K562 (cell line): ENCODE results near the gene MTHFD2. TPM values are rescaled to one million over a fixed set of nuclear protein-coding genes. Genes with fewer than 3 reads are reported as not detected.

Source experiments
- ATAC-seq: fragments of 200-7000 bp; cut with Tn5 transposase; 3 replicates; pipeline ENCODE4 v1.9.1; 2020; ENCODE audit warnings: moderate library complexity
- BruUV-seq: library from RNA; stranded (reverse); fragments of 400-500 nt; replicated peaks from 2 replicates; lab custom pipeline; 2021; lab: Mats Ljungman, UMichigan
- CTCF ChIA-PET: fragments of 300-600 bp; formaldehyde crosslinking; extraction: SDS; loops from one replicate; lab custom pipeline; 2021; ENCODE audit warnings: low intra/inter-chr PET ratio; lab: Yijun Ruan, JAX
- POLR2A ChIA-PET: fragments of 300-600, 350-650 bp; sonication (Branson Sonifier 250); formaldehyde crosslinking; extraction: SDS; loops from one replicate; lab custom pipeline; 2021; ENCODE audit warnings: antibody characterized with exemption, inconsistent platforms; lab: Yijun Ruan, JAX
- DNase-seq, 4 experiments: peaks; one replicate each; pipeline versions ENCODE4 v3.0.0 to v3.0.0-alpha.2; 2011 to 2018; ENCODE audit warnings: low spot score in 3 of 4, mixed read lengths in 3 of 4; ENCODE audit errors: extremely low read depth in 1 of 4
- FAIRE-seq: peaks from 2 replicates; lab custom pipeline; 2011; peaks lifted over from hg19 to GRCh38; lab: Jason Lieb, UNC
- H2AFZ ChIP-seq: 2 replicates; pipeline ENCODE4 v1.6.0; 2011; ENCODE audit warnings: low read depth, low read length, control low read depth, inconsistent platforms
- H3K27ac ChIP-seq: fragments of 200-600 bp; 3 replicates; pipeline ENCODE4 v1.8.0; 2011; ENCODE audit warnings: low read depth, mild to moderate bottlenecking, control low read depth, inconsistent platforms, low read length, moderate library complexity, mixed read lengths; ENCODE audit errors: extremely low read depth
- H3K27me3 ChIP-seq, 2 experiments: fragments of 300-600 bp in 1 of 2; 2 replicates in 1 of 2; 3 replicates in 1 of 2; pipeline versions ENCODE4 v1.6.0 to v1.8.0; 2011; ENCODE audit warnings: inconsistent platforms in 2 of 2, low read length in 2 of 2, mild to moderate bottlenecking in 1 of 2, mixed read lengths in 1 of 2, moderate library complexity in 1 of 2; ENCODE audit not compliant: control insufficient read depth in 2 of 2, insufficient read depth in 2 of 2
- H3K36me3 ChIP-seq: fragments of 300-600 bp; 3 replicates; pipeline ENCODE4 v1.8.0; 2011; ENCODE audit warnings: mild to moderate bottlenecking, low read length, inconsistent platforms; ENCODE audit not compliant: control insufficient read depth, insufficient read depth
- H3K4me1 ChIP-seq, 2 experiments: fragments of 200-600 bp in 1 of 2; replicated peaks in 1 of 2; 2 replicates in 1 of 2; 3 replicates in 1 of 2; pipeline versions ENCODE4 v1.5.1 to v1.8.0; 2011; ENCODE audit warnings: inconsistent platforms in 2 of 2, low read length in 2 of 2, mild to moderate bottlenecking in 1 of 2, mixed read lengths in 1 of 2, moderate library complexity in 1 of 2; ENCODE audit not compliant: control insufficient read depth in 2 of 2, insufficient read depth in 2 of 2
- H3K4me2 ChIP-seq: 2 replicates; pipeline ENCODE4 v1.6.1; 2011; ENCODE audit warnings: low read length, control low read depth, inconsistent platforms, mixed read lengths; ENCODE audit not compliant: insufficient read depth
- H3K4me3 ChIP-seq: fragments of 200-600 bp; sonication (generic), shearing (Covaris generic); 2 replicates; pipeline ENCODE4 v1.5.1; 2016; ENCODE audit warnings: control low read depth, inconsistent platforms
- H3K79me2 ChIP-seq: fragments of 200-600 bp; 3 replicates; pipeline ENCODE4 v1.8.0; 2011; ENCODE audit warnings: low read length, inconsistent platforms; ENCODE audit not compliant: control insufficient read depth, insufficient read depth
- H3K9ac ChIP-seq, 2 experiments: 2 replicates each; pipeline versions ENCODE4 v1.6.0 to v1.6.1; 2011; ENCODE audit warnings: low read depth in 2 of 2, low read length in 2 of 2, control low read depth in 1 of 2, inconsistent platforms in 1 of 2, mild to moderate bottlenecking in 1 of 2, mixed read lengths in 1 of 2; ENCODE audit not compliant: insufficient read depth in 1 of 2
- H3K9me1 ChIP-seq: one replicate; pipeline ENCODE4 v1.6.0; 2011; ENCODE audit warnings: inconsistent platforms, mild to moderate bottlenecking, low read length, moderate library complexity; ENCODE audit not compliant: control insufficient read depth, insufficient read depth
- H3K9me3 ChIP-seq: replicated peaks from 2 replicates; pipeline ENCODE4 v1.5.1; 2011; ENCODE audit warnings: low read depth, low read length, inconsistent platforms; ENCODE audit not compliant: control insufficient read depth, insufficient read depth
- H4K20me1 ChIP-seq: replicated peaks from 2 replicates; pipeline ENCODE4 v1.6.1; 2011; ENCODE audit warnings: low read length, inconsistent platforms, mixed read lengths; ENCODE audit not compliant: control insufficient read depth, insufficient read depth
- CEBPG ChIP-seq, 3 experiments: fragments of 200-800 bp in 1 of 3; sonication (Bioruptor generic) in 1 of 3; sonication (generic) in 1 of 3; formaldehyde crosslinking in 1 of 3; IDR thresholded peaks in 2 of 3; conservative IDR thresholded peaks in 1 of 3; 2 replicates each; pipeline versions ENCODE4 v1.6.1 to v1.8.0; 2016 to 2022; ENCODE audit warnings: missing compliant biosample characterization in 2 of 3, missing genetic modification characterization in 2 of 3, mild to moderate bottlenecking in 1 of 3, missing genetic modification reagents in 1 of 3
- USF2 ChIP-seq: sonication (generic); formaldehyde crosslinking; IDR thresholded peaks from 2 replicates; pipeline ENCODE4 v1.5.0; 2020; ENCODE audit warnings: missing genetic modification reagents
- ZNF436 ChIP-seq: fragments of 250-450, 450-650 bp; sonication (Bioruptor Pico); formaldehyde crosslinking; IDR thresholded peaks from 2 replicates; pipeline ENCODE4 v1.7.0; 2020; ENCODE audit warnings: mild to moderate bottlenecking
- WGBS: fragments of 100-300 bp; shearing (Covaris generic); methylation state at CpG from one replicate; pipeline ENCODE4 v1.1.6; 2016; ENCODE audit warnings: low coverage, mixed read lengths; ENCODE audit not compliant: insufficient coverage; ENCODE audit errors: missing lambda C conversion rate; 5-methylcytosine and 5-hydroxymethylcytosine counted together
- in situ Hi-C: fragments of 300-500 bp; cut with MboI; formaldehyde crosslinking; loops from 4 replicates; pipeline ENCODE4 v1.15.0; 2018; ENCODE audit warnings: inconsistent platforms, mixed read lengths
- intact Hi-C: fragments of 100-400 bp; cut with micrococcal nuclease; formaldehyde crosslinking; loops from 2 replicates; pipeline ENCODE4 v1.14.2; 2022
- polyA plus RNA-seq, 8 experiments: library from polyadenylated mRNA; depleted of rRNA in 4 of 8; stranded (reverse) in 5 of 8; unstranded in 3 of 8; fragments of >200 nt; fragmentation: Nextera tagmentation in 2 of 8; fragmentation: Illumina TruSeq in 1 of 8; extraction: Ambion mirVana in 2 of 8; extraction: Trizol in 1 of 8; gene quantifications; 2 replicates each; pipeline versions ENCODE4 v1.2.1 to v1.2.3, GENCODE V29; 2011 to 2014; ENCODE audit warnings: inconsistent platforms in 1 of 8, missing spikeins in 1 of 8
- total RNA-seq, 7 experiments: library from RNA; depleted of rRNA in 6 of 7; stranded (reverse); fragments of >200 nt in 6 of 7; fragmentation: Illumina TruSeq in 2 of 7; extraction: Trizol in 2 of 7; gene quantifications; 2 replicates each; pipeline versions ENCODE4 v1.2.1 to v1.2.3, GENCODE V29; 2011 to 2021; ENCODE audit warnings: low replicate concordance in 1 of 7

MTHFD2 gene
- total and polyA plus RNA-seq, 9 of the 15 experiments (the other 6 are each of a cell fraction or from before 2014, with no cell fraction given) = 113 to 520 (median 234) TPM

GRCh38 chr2:74252036-74252435 lies 53.6 kb downstream of the MTHFD2 start:
- no peaks in the 10 kb centered on the region for H3K79me2 ChIP-seq
- H3K27me3 ChIP-seq = peaks cover 11 to 39% of the 10 kb centered on the region in 2 experiments; a peak in 4 of 5 replicates
- no peaks in the 10 kb centered on the region for H3K36me3 ChIP-seq
- ATAC-seq = no peak
- ChIA-PET POLR2A (interaction anchor here (0.6 kb wide), 1 partner anchor 14 kb away, joined by 3 read pairs; no protein-coding TSS in a partner anchor), CTCF (interaction anchor here (0.7 to 3.0 kb wide), 3 partner anchors 81 to 301 kb away, joined by 3 to 14 read pairs (median 4); partner anchors contain the start of gene LOXL3)
- H3K4me1 ChIP-seq = peaks cover 3 to 6% of the 10 kb centered on the region in 2 experiments; a peak in 3 of 5 replicates
- H4K20me1 ChIP-seq = 0 out of 2 replicates have a peak, but pooled peaks cover 6% of the 10 kb centered on the region
- no peak for FAIRE-seq
- TF ChIP-seq ZNF436 (no peak), CEBPG (CRISPR knock-in tag; IDR thresholded peaks at IDR 0.05) (no peak), CEBPG (tag; conservative IDR thresholded peaks at IDR 0.05 in 1 of 2, IDR thresholded peaks at IDR 0.05 in 1 of 2) (no peak), USF2 (CRISPR knock-in tag) (no peak)
- H3K9me3 ChIP-seq = no peaks in the 10 kb centered on the region
- in situ Hi-C loops (no loop called here), intact Hi-C loops (loop anchor here (5.0 to 10.0 kb wide), 4 partner anchors 140 to 427 kb away; partner anchors contain the start of gene STAMBP)
- BruUV-seq = no TSS peak
- no peak overlapping the region for H3K4me3 ChIP-seq
- H3K9me1 ChIP-seq = no peaks in the 10 kb centered on the region
- H3K27ac ChIP-seq = no peak overlapping the region
- DNase-seq = no peak
- WGBS = 10% methylated on average over 8 of the region's 10 CpGs
- H3K9ac ChIP-seq = no peak overlapping the region
- no peak overlapping the region for H3K4me2 ChIP-seq
- H2AFZ ChIP-seq = no peak overlapping the region
